Measurements from ENCODE around the gene PRELP. TPM values are rescaled to one million over a fixed set of nuclear protein-coding genes. Genes with fewer than 3 reads are reported as not detected.

PRELP gene
- polyA plus RNA-seq, 1 experiment: 3.9 TPM

- peaks cover 1% of the 10 kb centered on the region; the same call in 1 of the 2 replicates for H3K36me3 ChIP-seq (ENCODE audit: control insufficient read depth, insufficient read depth, low read length)
- no peak for DNase-seq (ENCODE audit: low read depth)
- no peak overlapping the region for H3K4me3 ChIP-seq (ENCODE audit: low read depth, low read length)
- TF ChIP-seq CTCF (IDR thresholded peaks at IDR 0.05; ENCODE audit: insufficient read depth, low read depth, low read length): no peak
- ChIA-PET CTCF (interaction anchor here (1.4 kb wide), 1 partner anchor 192 kb away, joined by 3 read pairs; no protein-coding TSS in a partner anchor), POLR2A (no interaction called here)
- no peaks in the 10 kb centered on the region; the same call in 1 of the 2 replicates for H3K27me3 ChIP-seq (ENCODE audit: control insufficient read depth, insufficient read depth, low read length)
Measured at GRCh38 chr1:203521812-203522211, 46.2 kb downstream of the PRELP start.

- ChIA-PET POLR2A (no interaction called here), CTCF (interaction anchor here (1.4 kb wide), 1 partner anchor 192 kb away, joined by 3 read pairs; no protein-coding TSS in a partner anchor)
- no peak for DNase-seq (ENCODE audit: low read depth)
- Histone ChIP-seq H3K27me3 (ENCODE audit: control insufficient read depth, insufficient read depth, low read length) (no peaks in the 10 kb centered on the region; the same call in 1 of the 2 replicates), H3K36me3 (ENCODE audit: control insufficient read depth, insufficient read depth, low read length) (peaks cover 1% of the 10 kb centered on the region; the same call in 1 of the 2 replicates), H3K4me3 (ENCODE audit: low read depth, low read length) (no peak overlapping the region)
- no peak for TF ChIP-seq CTCF (IDR thresholded peaks at IDR 0.05; ENCODE audit: insufficient read depth, low read depth, low read length)
Measured at GRCh38 chr1:203522237-203522636, 46.6 kb downstream of the PRELP start.

- DNase-seq (ENCODE audit: low read depth): no peak
- Histone ChIP-seq H3K27me3 (ENCODE audit: control insufficient read depth, insufficient read depth, low read length) (no peaks in the 10 kb centered on the region), H3K4me3 (ENCODE audit: low read depth, low read length) (no peak overlapping the region), H3K36me3 (ENCODE audit: control insufficient read depth, insufficient read depth, low read length) (peaks cover 1% of the 10 kb centered on the region; the same call in 1 of the 2 replicates)
- no peak for TF ChIP-seq CTCF (IDR thresholded peaks at IDR 0.05; ENCODE audit: insufficient read depth, low read depth, low read length)
- ChIA-PET POLR2A (no interaction called here), CTCF (no interaction called here)
Measured at GRCh38 chr1:203523667-203524066, 48.1 kb downstream of the PRELP start.

GRCh38 chr1:203524152-203524551 is 48.5 kb downstream of the PRELP start:
- POLR2A ChIA-PET: no interaction called here
- Histone ChIP-seq H3K4me3 (ENCODE audit: low read depth, low read length) (no peak overlapping the region), H3K36me3 (ENCODE audit: control insufficient read depth, insufficient read depth, low read length) (peaks cover 1% of the 10 kb centered on the region; the same call in 1 of the 2 replicates), H3K27me3 (ENCODE audit: control insufficient read depth, insufficient read depth, low read length) (no peaks in the 10 kb centered on the region)
- CTCF ChIA-PET: interaction anchor here (1.6 kb wide), 1 partner anchor 21 kb away, joined by 3 read pairs; no protein-coding TSS in a partner anchor
- no peak for DNase-seq (ENCODE audit: low read depth)
- TF ChIP-seq CTCF (IDR thresholded peaks at IDR 0.05; ENCODE audit: insufficient read depth, low read depth, low read length): no peak

- H3K36me3 ChIP-seq (ENCODE audit: control insufficient read depth, insufficient read depth, low read length): peaks cover 1% of the 10 kb centered on the region; the same call in 1 of the 2 replicates
- ChIA-PET POLR2A (no interaction called here), CTCF (interaction anchor here (1.6 kb wide), 1 partner anchor 21 kb away, joined by 3 read pairs; no protein-coding TSS in a partner anchor)
- no peaks in the 10 kb centered on the region for H3K27me3 ChIP-seq (ENCODE audit: control insufficient read depth, insufficient read depth, low read length)
- H3K4me3 ChIP-seq (ENCODE audit: low read depth, low read length): no peak overlapping the region
- no peak for DNase-seq (ENCODE audit: low read depth)
- TF ChIP-seq CTCF (IDR thresholded peaks at IDR 0.05; ENCODE audit: insufficient read depth, low read depth, low read length): no peak
Measured at GRCh38 chr1:203524824-203525223, 49.2 kb downstream of the PRELP start.
